ENCODE measurements around the gene FGFR4.

DNA sequence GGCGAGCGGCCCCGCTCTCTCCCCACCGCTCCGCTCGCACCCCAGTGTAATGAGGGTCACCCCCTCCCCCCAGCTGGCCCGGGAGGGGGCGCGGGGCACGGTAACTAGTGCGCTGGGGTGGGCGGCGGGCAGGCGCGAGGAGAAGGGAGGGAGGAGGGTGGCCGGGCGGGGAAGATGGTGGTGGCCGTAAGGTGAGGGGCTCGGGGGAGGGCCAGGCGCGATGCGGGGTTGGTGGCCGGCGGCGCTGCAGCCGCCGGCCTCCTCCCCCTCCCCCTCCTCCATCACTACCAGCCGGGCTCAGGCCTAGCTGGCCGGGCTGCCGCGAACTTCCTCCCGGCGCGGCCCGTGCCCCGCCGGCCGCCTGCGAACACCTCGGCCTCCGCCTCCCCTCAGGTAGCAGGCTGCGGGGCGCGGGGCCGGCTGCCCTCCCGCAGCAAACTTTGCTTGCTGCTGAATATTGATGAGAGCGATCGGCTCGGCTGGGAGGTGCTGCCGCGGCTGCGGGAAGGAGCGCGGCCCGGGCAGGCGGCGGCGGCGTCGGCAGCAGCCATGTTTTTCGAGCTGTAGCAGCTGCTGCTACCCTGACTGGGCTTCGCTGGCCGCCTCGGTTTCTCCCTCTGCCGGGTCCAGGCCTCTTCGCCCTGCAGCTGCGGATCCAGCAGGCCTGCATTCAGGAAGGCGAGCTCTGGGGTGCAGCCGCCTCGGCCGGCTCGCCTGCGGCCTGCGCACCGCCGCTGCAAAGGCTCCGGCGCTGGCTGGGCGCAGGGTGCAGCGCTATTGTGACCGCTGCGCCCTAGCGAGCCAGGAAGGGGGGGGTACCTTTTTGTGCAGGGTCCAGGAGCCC is 47.4 kb downstream of the FGFR4 start:
- TF ChIP-seq, protein P1, sequence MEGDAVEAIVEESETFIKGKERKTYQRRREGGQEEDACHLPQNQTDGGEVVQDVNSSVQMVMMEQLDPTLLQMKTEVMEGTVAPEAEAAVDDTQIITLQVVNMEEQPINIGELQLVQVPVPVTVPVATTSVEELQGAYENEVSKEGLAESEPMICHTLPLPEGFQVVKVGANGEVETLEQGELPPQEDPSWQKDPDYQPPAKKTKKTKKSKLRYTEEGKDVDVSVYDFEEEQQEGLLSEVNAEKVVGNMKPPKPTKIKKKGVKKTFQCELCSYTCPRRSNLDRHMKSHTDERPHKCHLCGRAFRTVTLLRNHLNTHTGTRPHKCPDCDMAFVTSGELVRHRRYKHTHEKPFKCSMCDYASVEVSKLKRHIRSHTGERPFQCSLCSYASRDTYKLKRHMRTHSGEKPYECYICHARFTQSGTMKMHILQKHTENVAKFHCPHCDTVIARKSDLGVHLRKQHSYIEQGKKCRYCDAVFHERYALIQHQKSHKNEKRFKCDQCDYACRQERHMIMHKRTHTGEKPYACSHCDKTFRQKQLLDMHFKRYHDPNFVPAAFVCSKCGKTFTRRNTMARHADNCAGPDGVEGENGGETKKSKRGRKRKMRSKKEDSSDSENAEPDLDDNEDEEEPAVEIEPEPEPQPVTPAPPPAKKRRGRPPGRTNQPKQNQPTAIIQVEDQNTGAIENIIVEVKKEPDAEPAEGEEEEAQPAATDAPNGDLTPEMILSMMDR (IDR thresholded peaks at IDR 0.05; ENCODE audit: borderline replicate concordance, extremely low read depth, low read length, poor library complexity, severe bottlenecking) = no peak
- TF ChIP-seq EZH2 (IDR thresholded peaks at IDR 0.05; ENCODE audit: borderline replicate concordance, low read depth, low read length, severe bottlenecking) = no peak
